HG03558 (cell line): ENCODE measurements around the gene SMTNL1.

Source experiments
- ATAC-seq: cut with Tn5 transposase; IDR thresholded peaks from one replicate; pipeline ENCODE4 v1.9.1; 2021; ENCODE audit warnings: moderate number of reproducible peaks; ENCODE audit not compliant: unreplicated experiment; ENCODE audit errors: extremely low read depth

SMTNL1 gene

DNA sequence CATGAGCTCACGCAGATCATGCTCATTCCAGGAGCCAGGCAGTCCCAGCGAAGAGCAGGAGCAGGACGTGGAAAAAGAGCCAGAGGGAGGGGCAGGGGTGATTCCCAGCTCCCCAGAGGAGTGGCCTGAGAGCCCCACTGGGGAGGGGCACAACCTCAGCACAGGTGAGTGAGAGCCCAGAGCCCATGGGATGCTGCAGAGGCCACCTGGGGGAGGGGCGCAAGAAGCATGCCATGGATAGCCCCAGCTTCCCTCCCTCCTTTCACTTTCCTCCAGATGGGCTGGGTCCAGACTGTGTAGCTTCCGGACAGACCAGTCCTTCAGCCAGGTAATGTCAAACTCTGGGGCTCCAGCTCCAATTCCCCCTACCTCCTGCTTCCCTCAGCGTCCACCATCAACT lies 6.2 kb downstream of the SMTNL1 start:
- ATAC-seq: no peak

- no peak for ATAC-seq
Observed at GRCh38 chr11:57544566-57544965, 7.2 kb downstream of the SMTNL1 start.

DNA sequence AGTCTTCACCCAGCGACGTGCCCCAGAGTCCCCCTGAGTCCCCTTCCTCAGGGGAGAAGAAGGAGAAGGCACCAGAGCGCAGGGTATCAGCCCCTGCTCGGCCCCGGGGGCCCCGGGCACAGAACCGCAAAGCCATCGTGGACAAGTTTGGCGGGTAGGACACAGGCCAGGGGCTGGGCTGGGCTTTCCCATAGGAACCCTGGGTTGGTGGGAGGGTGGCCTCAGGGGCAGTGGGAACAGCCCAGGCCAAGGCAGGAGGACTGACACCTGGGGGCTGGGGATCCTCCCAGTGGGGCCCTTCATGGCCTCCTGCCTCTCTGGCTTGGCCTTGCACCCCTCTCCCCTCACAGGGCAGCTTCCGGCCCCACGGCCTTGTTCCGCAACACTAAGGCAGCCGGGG lies 8.5 kb downstream of the SMTNL1 start:
- no peak for ATAC-seq

DNA sequence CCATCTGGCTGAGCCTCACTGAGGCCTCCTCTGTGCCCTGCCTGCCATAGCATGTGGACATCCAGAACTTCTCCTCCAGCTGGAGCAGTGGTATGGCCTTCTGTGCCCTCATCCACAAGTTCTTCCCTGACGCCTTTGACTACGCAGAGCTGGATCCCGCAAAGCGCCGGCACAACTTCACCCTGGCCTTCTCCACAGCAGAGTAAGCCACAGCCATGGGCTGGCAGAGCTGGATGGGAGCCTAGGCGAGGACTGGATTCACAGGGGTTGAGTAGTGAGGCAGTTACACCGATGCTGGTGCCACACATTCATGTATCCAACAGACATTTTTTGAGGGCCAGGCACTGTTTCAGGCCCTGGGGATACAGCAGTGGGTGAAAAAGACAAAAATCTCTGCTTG lies 9.1 kb downstream of the SMTNL1 start:
- no peak for ATAC-seq

DNA sequence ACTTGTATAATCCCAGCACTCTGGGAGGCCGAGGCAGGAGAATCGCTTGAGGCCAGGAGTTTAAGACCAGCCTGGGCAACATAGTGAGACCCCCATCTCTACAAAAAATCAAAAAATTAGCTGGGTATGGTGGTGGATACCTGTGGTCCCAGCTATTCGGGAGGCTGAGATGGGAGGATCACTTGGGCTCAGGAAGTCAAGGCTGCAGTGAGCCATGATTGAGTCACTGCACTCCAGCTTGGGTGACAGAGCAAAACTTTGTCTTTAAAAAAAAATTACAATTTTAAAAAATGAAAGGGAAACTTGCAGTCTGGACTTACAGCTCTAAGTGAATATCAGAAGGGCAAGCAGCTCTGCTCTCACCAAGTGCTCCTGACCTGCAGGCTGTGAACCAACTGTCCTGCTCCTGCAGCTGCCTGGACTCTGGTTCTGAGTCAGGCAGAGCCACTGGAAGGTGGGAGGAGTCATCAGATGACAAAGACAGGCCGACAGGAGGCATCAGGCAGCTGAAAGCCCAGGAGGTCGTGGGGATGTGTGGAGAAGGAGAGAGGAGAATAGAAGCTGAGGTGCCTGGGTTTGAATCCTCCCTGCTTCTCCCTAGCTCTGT lies 9.6 kb downstream of the SMTNL1 start:
- peak; percentile 38 for ATAC-seq

DNA sequence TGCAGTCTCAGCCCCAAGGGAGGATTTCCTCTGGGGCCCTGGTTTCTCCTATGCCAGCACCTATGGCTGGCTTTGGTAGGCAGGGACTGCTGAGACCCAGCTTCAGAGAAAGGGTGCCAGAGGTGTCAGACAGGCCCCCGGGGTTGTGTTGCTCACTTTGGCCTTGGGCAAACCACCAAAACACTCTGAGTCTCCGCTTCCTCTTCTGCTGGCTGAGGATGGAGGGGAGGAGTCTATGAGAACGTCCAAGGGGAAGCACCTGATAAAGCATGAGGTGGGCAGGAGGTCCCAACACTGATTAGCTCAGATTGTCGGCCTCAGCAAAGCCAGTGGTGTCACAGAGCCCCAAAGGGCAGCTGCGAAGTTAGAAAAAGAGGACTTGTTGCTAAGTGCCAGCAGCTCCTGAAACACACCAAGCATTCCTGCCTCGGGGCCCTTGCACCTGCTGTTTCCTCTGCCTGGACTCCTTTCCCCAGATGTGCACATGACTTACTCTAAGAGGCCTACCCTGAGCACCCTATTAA lies 10.5 kb downstream of the SMTNL1 start:
- peak; percentile 89 for ATAC-seq

GRCh38 chr11:57549983-57550382 lies 12.6 kb downstream of the SMTNL1 start:
- ATAC-seq: no peak

- ATAC-seq: no peak
Observed at GRCh38 chr11:57551941-57552340, 14.5 kb downstream of the SMTNL1 start.

GRCh38 chr11:57552479-57552878 lies 15.1 kb downstream of the SMTNL1 start:
- no peak for ATAC-seq

DNA sequence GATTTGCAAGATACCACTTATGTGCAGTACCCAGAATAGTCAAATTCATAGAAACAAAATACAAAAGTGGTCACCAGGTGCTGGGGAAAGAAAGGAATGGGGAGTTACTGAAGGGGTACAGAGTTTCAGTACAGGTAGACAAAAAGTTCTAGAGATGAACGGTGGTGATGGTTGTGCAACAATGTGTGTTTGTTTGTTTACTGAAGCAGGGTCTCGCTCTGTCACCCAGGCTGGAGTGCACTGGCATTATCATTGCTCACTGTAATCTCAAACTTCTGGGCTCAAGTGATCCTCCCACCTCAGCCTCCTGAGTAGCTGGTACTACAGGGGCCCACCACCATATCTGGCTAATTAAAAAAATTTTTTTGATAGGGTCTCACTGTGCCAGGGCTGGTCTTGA lies 18.0 kb downstream of the SMTNL1 start:
- ATAC-seq: no peak

GRCh38 chr11:57556041-57556440 lies 18.6 kb downstream of the SMTNL1 start:
- ATAC-seq: no peak

GRCh38 chr11:57560146-57560545 lies 22.8 kb downstream of the SMTNL1 start:
- no peak for ATAC-seq

GRCh38 chr11:57562596-57562995 lies 25.2 kb downstream of the SMTNL1 start:
- ATAC-seq: no peak

DNA sequence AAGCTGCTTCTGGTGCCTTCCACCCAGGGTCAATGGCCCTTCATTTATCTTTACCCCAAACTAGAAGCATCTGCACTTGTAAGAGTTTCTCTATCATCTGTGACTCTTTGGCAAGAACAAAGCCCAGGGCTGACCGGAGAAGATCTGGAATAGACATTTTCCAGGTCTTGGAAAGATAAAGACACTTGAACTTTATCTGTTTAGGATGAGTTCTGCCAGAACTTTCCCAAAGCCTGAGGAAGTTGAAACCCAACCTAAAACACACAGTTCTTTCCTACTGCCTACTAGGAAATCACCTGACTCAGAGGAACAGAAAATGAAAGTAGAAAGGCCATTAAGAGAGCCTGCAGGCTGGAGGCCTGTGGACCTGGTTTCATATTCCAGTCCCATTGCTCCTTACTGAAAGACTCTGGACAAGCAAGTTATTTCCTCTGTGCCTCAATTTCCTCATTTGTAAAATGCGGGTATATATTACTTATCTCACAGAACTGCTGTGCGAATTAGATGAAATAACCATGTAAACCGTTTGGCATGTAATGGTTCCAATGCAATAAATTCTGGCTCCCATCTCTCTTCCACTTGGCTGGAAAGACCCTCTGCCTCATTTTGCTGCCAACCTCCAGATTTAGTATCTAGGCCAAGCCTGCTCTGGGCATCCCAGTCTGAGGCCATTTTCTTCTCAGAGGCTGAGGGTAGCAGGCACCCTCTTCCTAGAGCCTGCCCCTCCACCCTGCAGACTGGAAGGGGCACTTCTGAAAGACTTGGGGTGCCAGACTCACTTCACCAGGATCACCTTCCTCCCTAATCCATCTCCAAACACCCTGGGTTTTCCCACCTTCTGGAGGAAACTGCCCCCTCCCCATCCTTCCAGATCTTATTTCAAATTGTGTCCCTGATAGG lies 28.9 kb downstream of the SMTNL1 start:
- peak; percentile 64 for ATAC-seq

- ATAC-seq: no peak
Observed at GRCh38 chr11:57566905-57567514, 29.6 kb downstream of the SMTNL1 start.

- peak; percentile 16 for ATAC-seq
Observed at GRCh38 chr11:57567515-57568329, 30.3 kb downstream of the SMTNL1 start, which contains the start of gene UBE2L6. Gene UBE2L6 (minus strand): TSS chr11:57567672. CDS start chr11:57567611, 61 bp downstream.

DNA sequence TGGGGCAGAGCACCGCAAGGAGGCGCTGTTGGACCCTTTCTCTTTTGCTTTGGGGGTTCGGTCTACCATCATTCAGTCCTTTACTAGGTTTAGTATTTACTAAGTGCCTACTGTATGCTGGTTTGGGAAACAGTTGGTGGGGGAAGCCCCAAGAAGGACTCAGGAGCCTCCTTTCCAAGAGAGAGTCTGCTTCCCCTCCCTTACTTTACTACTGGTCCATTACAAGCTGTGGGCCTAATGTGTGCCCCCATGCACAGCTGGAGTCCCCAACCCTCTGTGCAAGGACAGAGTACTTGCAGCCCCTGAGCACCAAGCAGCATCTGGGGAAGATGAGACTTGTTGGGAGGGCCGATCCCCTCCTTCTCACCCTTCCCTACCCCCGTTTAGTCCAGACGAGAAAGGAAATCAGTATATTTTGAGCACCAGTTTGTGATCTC lies 31.0 kb downstream of the SMTNL1 start:
- ATAC-seq: peak; percentile 34

GRCh38 chr11:57571606-57572005 lies 34.2 kb downstream of the SMTNL1 start:
- no peak for ATAC-seq

- no peak for ATAC-seq
Observed at GRCh38 chr11:57574061-57574460, 36.7 kb downstream of the SMTNL1 start.

- no peak for ATAC-seq
Observed at GRCh38 chr11:57584341-57584740, 46.9 kb downstream of the SMTNL1 start.
